HL-60 (cell line): Measurements from ENCODE around the gene WDR20.

Source experiments
- DNase-seq, 2 experiments: peaks; one replicate each; pipeline ENCODE4 v3.0.0-alpha.2; 2010 to 2020; ENCODE audit warnings: low read depth in 1 of 2, low spot score in 1 of 2
- H3K27ac ChIP-seq: fragments of 250-450 bp; sonication (Bioruptor Pico); replicated peaks from 2 replicates; pipeline ENCODE4 v1.5.1; 2020; ENCODE audit warnings: mild to moderate bottlenecking, moderate library complexity
- H3K27me3 ChIP-seq: fragments of 250-450 bp; sonication (Bioruptor Pico); 2 replicates; pipeline ENCODE4 v1.5.1; 2021; ENCODE audit warnings: mild to moderate bottlenecking, moderate library complexity; ENCODE audit not compliant: insufficient read depth, poor library complexity, severe bottlenecking
- H3K4me3 ChIP-seq: replicated peaks from 2 replicates; pipeline ENCODE4 v1.5.1; 2011; ENCODE audit warnings: mild to moderate bottlenecking, control low read depth, low read length; ENCODE audit not compliant: insufficient read depth
- CTCF ChIP-seq: IDR thresholded peaks from one replicate; pipeline ENCODE4 v1.5.1; 2011; ENCODE audit warnings: low read length, control low read depth, inconsistent platforms; ENCODE audit not compliant: insufficient read depth
- GABPA ChIP-seq: IDR thresholded peaks from 2 replicates; pipeline ENCODE4 v1.6.1; 2012; ENCODE audit warnings: low read depth
- POLR2AphosphoS5 ChIP-seq: IDR thresholded peaks from 2 replicates; pipeline ENCODE4 v1.6.1; 2012; ENCODE audit warnings: low read depth
- REST ChIP-seq: IDR thresholded peaks from 2 replicates; pipeline ENCODE4 v1.6.1; 2012; ENCODE audit warnings: low read depth; ENCODE audit not compliant: insufficient replicate concordance
- SPI1 ChIP-seq: IDR thresholded peaks from 2 replicates; pipeline ENCODE4 v1.6.1; 2012; ENCODE audit warnings: low read depth, mild to moderate bottlenecking, borderline replicate concordance

Gene WDR20

GRCh38 chr14:102189874-102190273 lies 50.2 kb downstream of the WDR20 start:
- DNase-seq, result no peak
- Histone ChIP-seq H3K4me3 (no peak overlapping the region), H3K27me3 (no peaks in the 10 kb centered on the region), H3K27ac (no peak overlapping the region)
- TF ChIP-seq SPI1, result no peak
- no peak for TF ChIP-seq POLR2AphosphoS5
- no peak for TF ChIP-seq REST
- no peak for TF ChIP-seq GABPA
- no peak for TF ChIP-seq CTCF

GRCh38 chr14:102192840-102193502 lies 53.3 kb downstream of the WDR20 start:
- DNase-seq, result no peak
- TF ChIP-seq CTCF, result no peak
- no peak for TF ChIP-seq SPI1
- no peak for TF ChIP-seq REST
- TF ChIP-seq POLR2AphosphoS5, result no peak
- no peak for TF ChIP-seq GABPA
- Histone ChIP-seq H3K27me3 (no peaks in the 10 kb centered on the region), H3K4me3 (no peak overlapping the region), H3K27ac (no peak overlapping the region)

- TF ChIP-seq CTCF, result no peak
- no peak for TF ChIP-seq REST
- TF ChIP-seq GABPA, result no peak
- TF ChIP-seq POLR2AphosphoS5, result no peak
- TF ChIP-seq SPI1, result no peak
Observed at GRCh38 chr14:102194856-102195255, 55.2 kb downstream of the WDR20 start.

More at GRCh38 chr14:102194856-102195255, 55.2 kb downstream of the WDR20 start:
- no peak overlapping the region for H3K4me3 ChIP-seq
- H3K27me3 ChIP-seq, result no peaks in the 10 kb centered on the region
- no peak overlapping the region for H3K27ac ChIP-seq
- no peak for DNase-seq
